ENCODE results near the gene FAM181A. TPM values are rescaled to one million over a fixed set of nuclear protein-coding genes. Genes with fewer than 3 reads are reported as not detected.

FAM181A gene
- total and polyA plus RNA-seq, 10 of the 15 experiments (the other 5 are each of a cell fraction or from before 2014, with no cell fraction given): not detected

GRCh38 chr14:93954516-93954830, 27.3 kb downstream of the FAM181A start:
- 55% methylated on average over 4 of the region's 4 CpGs for WGBS (ENCODE audit: insufficient coverage, insufficient replicate concordance, low lambda C conversion rate, missing lambda C conversion rate)
- Histone ChIP-seq H4K20me1 (ENCODE audit: control insufficient read depth, insufficient read depth) (no peaks in the 10 kb centered on the region), H3K27ac (ENCODE audit: control insufficient read depth, insufficient read depth) (0 out of 2 replicates have a peak overlapping the region, but pooled peaks have one; percentile 6), H3K27me3 (replicated peaks in 1 of 2; ENCODE audit: control insufficient read depth in 2 of 2, insufficient read depth in 2 of 2, low read length in 1 of 2) (no peaks in the 10 kb centered on the region), H3K79me2 (ENCODE audit: control insufficient read depth, insufficient read depth, low read length) (no peaks in the 10 kb centered on the region; the same call in 1 of the 2 replicates), H3K4me1 (ENCODE audit: control insufficient read depth, insufficient read depth, low read length) (peaks cover 69% of the 10 kb centered on the region), H2AFZ (ENCODE audit: control insufficient read depth, low read depth, low read length) (no peak overlapping the region), H3K36me3 (ENCODE audit: control insufficient read depth in 2 of 2, insufficient read depth in 2 of 2, low read length in 1 of 2) (peaks cover 0 to 2% of the 10 kb centered on the region in 2 experiments; a peak in 1 of 4 replicates), H3K9me3 (replicated peaks; ENCODE audit: control insufficient read depth, insufficient read depth, low read length) (no peaks in the 10 kb centered on the region), H3K4me3 (peak overlapping the region; percentile 70; the same call in 1 of the 2 replicates), H3K9ac (ENCODE audit: control insufficient read depth, insufficient read depth, low read length) (peak overlapping the region; percentile 80), H3K4me2 (ENCODE audit: control insufficient read depth, insufficient read depth) (peak overlapping the region; percentile 98)
- no TSS peak for BruUV-seq (replicated peaks)
- DNase-seq (ENCODE audit: low read depth, low spot score): no peak
- FAIRE-seq: no peak
- RAD21 ChIA-PET (ENCODE audit: unreplicated experiment): interaction anchor here (1.9 to 15.3 kb wide), 3 partner anchors 15 to 45 kb away, joined by 19 to 324 read pairs (median 21); partner anchors contain the start of gene ASB2
- TF ChIP-seq ESRRA (IDR thresholded peaks at IDR 0.05; ENCODE audit: low read length): no peak
- no peak for TF ChIP-seq CEBPB (IDR thresholded peaks at IDR 0.05; ENCODE audit: borderline replicate concordance in 1 of 2, low read depth in 2 of 2, low read length in 2 of 2)
- no peak for TF ChIP-seq POLR2AphosphoS5 (IDR thresholded peaks at IDR 0.05; ENCODE audit: low read length)
- no peak for TF ChIP-seq IKZF2 (IDR thresholded peaks at IDR 0.05)
- no peak for TF ChIP-seq IRF3 (IDR thresholded peaks at IDR 0.05)
- TF ChIP-seq RELA (IDR thresholded peaks at IDR 0.05; ENCODE audit: borderline replicate concordance, partially characterized antibody): no peak
- no peak for TF ChIP-seq JUND (IDR thresholded peaks at IDR 0.05; ENCODE audit: low read depth, low read length)
- no peak for TF ChIP-seq SUZ12 (IDR thresholded peaks at IDR 0.05; ENCODE audit: unreplicated experiment)
- no peak for TF ChIP-seq SPI1 (IDR thresholded peaks at IDR 0.05; ENCODE audit: borderline replicate concordance, insufficient read depth, low read depth, low read length)
- TF ChIP-seq ATF3 (IDR thresholded peaks at IDR 0.05; ENCODE audit: borderline replicate concordance, extremely low read depth, low read depth, low read length): no peak
- TF ChIP-seq IRF5 (IDR thresholded peaks at IDR 0.05; ENCODE audit: borderline replicate concordance): no peak
- no peak for TF ChIP-seq KDM1A (IDR thresholded peaks at IDR 0.05; ENCODE audit: borderline replicate concordance)
- no peak for TF ChIP-seq RUNX3 (IDR thresholded peaks at IDR 0.05; ENCODE audit: low read length)
- no peak for TF ChIP-seq SP1 (IDR thresholded peaks at IDR 0.05; ENCODE audit: low read depth, low read length)
- no peak for TF ChIP-seq HDAC6 (IDR thresholded peaks at IDR 0.05; ENCODE audit: unreplicated experiment)
- no peak for TF ChIP-seq ZNF622 (IDR thresholded peaks at IDR 0.05)
- intact Hi-C loops (cut with micrococcal nuclease; ENCODE audit: unreplicated experiment): loop anchor here (2.0 kb wide), 1 partner anchor 16 kb away; no protein-coding TSS in a partner anchor
- ATAC-seq: no peak
- in situ Hi-C loops (cut with MboI): loop anchor here (25.0 kb wide), 2 partner anchors 1192 to 1708 kb away; no protein-coding TSS in a partner anchor
- SMC1A ChIA-PET (ENCODE audit: uncharacterized antibody, unreplicated experiment): interaction anchor here (0.9 to 19.5 kb wide), 5 partner anchors 8 to 45 kb away, joined by 3 to 409 read pairs (median 47); partner anchors contain the start of gene ASB2
- CTCF ChIA-PET: interaction anchor here (0.9 to 3.7 kb wide), 8 partner anchors 9 to 48 kb away, joined by 3 to 39 read pairs (median 11); no protein-coding TSS in a partner anchor
- POLR2A ChIA-PET: interaction anchor here (0.7 to 7.8 kb wide), 4 partner anchors 11 to 27 kb away, joined by 3 to 128 read pairs (median 8); no protein-coding TSS in a partner anchor
